ENCODE results near the gene SPATA17.

DNA sequence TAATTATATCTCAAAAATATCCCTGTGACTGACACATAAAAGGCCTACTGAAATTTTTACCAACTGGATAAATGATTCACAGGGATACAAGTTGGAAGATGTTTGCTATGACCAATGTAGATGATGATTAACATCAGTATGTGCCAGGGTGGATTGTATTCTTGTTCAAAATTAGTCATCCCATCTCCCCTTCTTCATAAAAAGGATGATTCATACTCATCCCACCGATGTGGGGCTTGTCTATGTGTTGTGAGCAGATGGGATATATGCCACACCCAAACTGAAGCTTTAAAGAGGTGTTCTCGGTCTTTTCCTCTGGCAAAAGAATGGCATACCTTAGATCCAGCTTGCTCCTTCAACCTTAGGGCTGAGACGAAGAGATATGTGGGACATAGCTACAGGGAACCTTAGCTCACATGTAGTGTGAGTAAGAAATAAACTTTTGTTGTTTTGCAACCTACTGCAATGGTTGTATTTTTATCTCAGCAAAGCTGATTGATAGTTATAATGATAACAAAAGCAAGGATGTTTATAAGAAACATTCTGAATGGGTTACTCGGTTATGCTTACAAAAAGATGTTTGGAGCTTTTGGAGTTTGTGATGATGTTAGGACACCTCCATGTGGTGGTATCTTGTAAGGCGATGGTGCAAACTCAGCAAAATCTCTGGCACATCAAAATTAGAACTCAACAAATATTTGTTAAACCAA is 29.4 kb downstream of the SPATA17 start:
- TF ChIP-seq, protein P1, sequence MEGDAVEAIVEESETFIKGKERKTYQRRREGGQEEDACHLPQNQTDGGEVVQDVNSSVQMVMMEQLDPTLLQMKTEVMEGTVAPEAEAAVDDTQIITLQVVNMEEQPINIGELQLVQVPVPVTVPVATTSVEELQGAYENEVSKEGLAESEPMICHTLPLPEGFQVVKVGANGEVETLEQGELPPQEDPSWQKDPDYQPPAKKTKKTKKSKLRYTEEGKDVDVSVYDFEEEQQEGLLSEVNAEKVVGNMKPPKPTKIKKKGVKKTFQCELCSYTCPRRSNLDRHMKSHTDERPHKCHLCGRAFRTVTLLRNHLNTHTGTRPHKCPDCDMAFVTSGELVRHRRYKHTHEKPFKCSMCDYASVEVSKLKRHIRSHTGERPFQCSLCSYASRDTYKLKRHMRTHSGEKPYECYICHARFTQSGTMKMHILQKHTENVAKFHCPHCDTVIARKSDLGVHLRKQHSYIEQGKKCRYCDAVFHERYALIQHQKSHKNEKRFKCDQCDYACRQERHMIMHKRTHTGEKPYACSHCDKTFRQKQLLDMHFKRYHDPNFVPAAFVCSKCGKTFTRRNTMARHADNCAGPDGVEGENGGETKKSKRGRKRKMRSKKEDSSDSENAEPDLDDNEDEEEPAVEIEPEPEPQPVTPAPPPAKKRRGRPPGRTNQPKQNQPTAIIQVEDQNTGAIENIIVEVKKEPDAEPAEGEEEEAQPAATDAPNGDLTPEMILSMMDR (IDR thresholded peaks at IDR 0.05), result no peak
- TF ChIP-seq POLR2A (IDR thresholded peaks at IDR 0.05), result no peak
